ENCODE results near the gene B4GALNT4.

B4GALNT4 gene

GRCh38 chr11:425301-425700 lies 56.0 kb downstream of the B4GALNT4 start:
- no peak for DNase-seq

DNA sequence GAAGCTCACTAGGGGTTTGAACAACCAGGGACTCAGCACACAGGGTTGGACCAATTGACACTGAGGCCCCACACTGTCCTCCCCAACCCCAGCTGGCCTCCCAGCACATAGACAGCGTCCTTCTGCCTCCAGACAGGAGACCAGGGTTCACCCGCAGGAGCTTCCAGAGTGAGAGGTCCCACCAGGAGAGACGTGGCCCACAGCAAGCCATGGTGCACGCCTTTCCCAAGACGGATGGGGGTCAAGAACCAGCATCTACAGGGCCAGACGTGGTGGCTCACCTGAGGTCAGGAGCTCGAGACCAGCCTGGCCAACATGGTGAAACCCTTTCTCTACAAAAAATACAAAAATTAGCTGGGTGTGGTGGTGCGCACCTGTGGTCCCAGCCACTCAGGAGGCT lies 57.6 kb downstream of the B4GALNT4 start:
- no peak for DNase-seq

GRCh38 chr11:428295-428694 lies 59.0 kb downstream of the B4GALNT4 start:
- no peak for DNase-seq

- no peak for DNase-seq
Observed at GRCh38 chr11:429391-429790, 60.1 kb downstream of the B4GALNT4 start.

- DNase-seq: no peak
Observed at GRCh38 chr11:429931-430456, 60.7 kb downstream of the B4GALNT4 start.
